ENCODE measurements around the gene IL17RB. TPM values are rescaled to one million over a fixed set of nuclear protein-coding genes. Genes with fewer than 3 reads are reported as not detected.
A peak's percentile ranks its signal among the peaks of the same experiment; 100 is the strongest.

Gene IL17RB
- total RNA-seq (2012; rRNA removed) = under 0.01 TPM in 1 of 2 replicates, not detected in the other
- polyA plus RNA-seq (2012; rRNA removed) = 0.09 TPM in 1 of 2 replicates, not detected in the other
- 0.03 TPM in 1 of 2 replicates, not detected in the other for polyA plus RNA-seq (2012; cell fraction: cytosol; rRNA removed)
- polyA plus RNA-seq (2012; cell fraction: nucleus; rRNA removed; ENCODE audit: low replicate concordance) = 0.12 and 0.25 TPM in 2 replicates
- percentile 8 among the genes with signal in this experiment for Bru-seq, nascent RNA
- percentile 15 among the genes with signal in this experiment for BruChase-seq, experiment 1, labeled RNA remaining after a 6-hour chase
- percentile 8 among the genes with signal in this experiment for BruChase-seq, experiment 2, labeled RNA remaining after a 2-hour chase
- long read RNA-seq = 0 reads

- ChIA-PET CTCF (no interaction called here), POLR2A (ENCODE audit: unreplicated experiment) (no interaction called here)
- no peak within 1 kb of the TSS for H3K27ac ChIP-seq (ENCODE audit: insufficient read depth, low read length)
- ATAC-seq (ENCODE audit: low read depth) (peak; percentile 62), DNase-seq (no peak)
- no peak within 1 kb of the TSS for H3K14ac ChIP-seq (replicated peaks; ENCODE audit: low read depth, low read length)
- H2AFZ ChIP-seq (replicated peaks; ENCODE audit: low read length, poor library complexity) = peak within 1 kb of the TSS; percentile 90
- peaks cover 58% of the 10 kb centered on the region for H3K27me3 ChIP-seq (ENCODE audit: control insufficient read depth, insufficient read depth, low read length)
- no peak within 1 kb of the TSS for H2BK15ac ChIP-seq (ENCODE audit: low read depth, low read length)
- no peak within 1 kb of the TSS; the same call in 1 of the 2 replicates for H3K9ac ChIP-seq (ENCODE audit: low read depth, low read length)
- peaks cover 3% of the 10 kb centered on the region; the same call in 1 of the 2 replicates for H3K9me3 ChIP-seq (ENCODE audit: control insufficient read depth, insufficient read depth, low read length)
- no peaks in the 10 kb centered on the region for H4K20me1 ChIP-seq (ENCODE audit: insufficient read depth, low read length)
- intact Hi-C loops (cut with micrococcal nuclease) = no loop called here
- H4K91ac ChIP-seq (ENCODE audit: insufficient read depth, low read depth, low read length) = no peak within 1 kb of the TSS
- no peak within 1 kb of the TSS for H2AK5ac ChIP-seq (ENCODE audit: low read depth, low read length)
- H2BK20ac ChIP-seq (ENCODE audit: low read depth, low read length) = no peak within 1 kb of the TSS
- no peak within 1 kb of the TSS for H3K23ac ChIP-seq (ENCODE audit: low read depth, low read length)
- H3K36me3 ChIP-seq (ENCODE audit: control insufficient read depth, insufficient read depth, low read length) = no peaks in the 10 kb centered on the region
- no peak within 1 kb of the TSS for H4K8ac ChIP-seq (ENCODE audit: low read depth in 2 of 2, low read length in 2 of 2)
- H3K56ac ChIP-seq (ENCODE audit: extremely low read depth, insufficient read depth, low read length) = no peak within 1 kb of the TSS
- no peaks in the 10 kb centered on the region for H3K79me1 ChIP-seq (ENCODE audit: low read depth in 1 of 2, low read length in 2 of 2)
- 5% methylated on average over 52 of the region's 91 CpGs; no CpG with 5 or more reads in 1 of the 2 experiments for WGBS, 2 experiments (ENCODE audit: extremely low coverage in 2 of 2, insufficient read length in 1 of 2)
- peak within 1 kb of the TSS; percentile 50 for H2AK9ac ChIP-seq (replicated peaks; ENCODE audit: low read depth, low read length, poor library complexity)
- no peak within 1 kb of the TSS for H2BK120ac ChIP-seq (ENCODE audit: low read depth, low read length)
- no peaks in the 10 kb centered on the region for H3K9me1 ChIP-seq (ENCODE audit: insufficient read depth, low read length)
- H2BK5ac ChIP-seq (ENCODE audit: low read depth, low read length, poor library complexity, severe bottlenecking) = no peak within 1 kb of the TSS
- no peak within 1 kb of the TSS for H3K18ac ChIP-seq (ENCODE audit: low read depth, low read length)
- peak within 1 kb of the TSS; percentile 42 for H3K4me3 ChIP-seq (ENCODE audit: insufficient read depth, low read depth, low read length)
- peak within 1 kb of the TSS; percentile 75 for H3K4me2 ChIP-seq (ENCODE audit: low read depth, low read length)
- TF ChIP-seq RFX5 (IDR thresholded peaks at IDR 0.05; ENCODE audit: low read depth, low read length) = no peak
- no peak for TF ChIP-seq CTCF (conservative IDR thresholded peaks at IDR 0.05; ENCODE audit: low read depth, low read length)
- no peak for TF ChIP-seq NFE2L2 (IDR thresholded peaks at IDR 0.05; ENCODE audit: low read depth, low read length)
- TF ChIP-seq USF2 (IDR thresholded peaks at IDR 0.05; ENCODE audit: low read depth, low read length) = no peak
- no peak for TF ChIP-seq MAFK (IDR thresholded peaks at IDR 0.05; ENCODE audit: low read depth, low read length)
- TF ChIP-seq RCOR1 (IDR thresholded peaks at IDR 0.05; ENCODE audit: insufficient replicate concordance, low read length) = no peak
- no peak for TF ChIP-seq ELK1 (IDR thresholded peaks at IDR 0.05; ENCODE audit: borderline replicate concordance, low read depth, low read length)
- TF ChIP-seq RAD21 (IDR thresholded peaks at IDR 0.05; ENCODE audit: low read length) = no peak
- no peak for TF ChIP-seq MXI1 (IDR thresholded peaks at IDR 0.05; ENCODE audit: borderline replicate concordance, low read depth, low read length)
- no peak for TF ChIP-seq MAZ (IDR thresholded peaks at IDR 0.05; ENCODE audit: borderline replicate concordance, low read depth, low read length)
- no peak for TF ChIP-seq POLR2A (IDR thresholded peaks at IDR 0.05; ENCODE audit: low read depth, low read length)
- no peak for TF ChIP-seq BHLHE40 (IDR thresholded peaks at IDR 0.05; ENCODE audit: low read depth, low read length)
- in situ Hi-C loops (cut with MboI; ENCODE audit: low sequenced_read_pairs) = no loop called here
- no peak within 1 kb of the TSS for H4K5ac ChIP-seq (ENCODE audit: low read depth, low read length)
- no peaks in the 10 kb centered on the region; the same call in 1 of the 2 replicates for H3K4me1 ChIP-seq (ENCODE audit: control insufficient read depth, insufficient read depth, low read length)
- dilution Hi-C loops (cut with HindIII; ENCODE audit: low sequenced_read_pairs, unreplicated experiment) = no loop called here
- H3K4ac ChIP-seq (ENCODE audit: low read depth, low read length) = no peak within 1 kb of the TSS
- BruUV-seq (replicated peaks) = no TSS peak
Measured at GRCh38 chr3:53846134-53846850, at the start of gene IL17RB, which contains the start of gene CHDH. Gene IL17RB (plus strand): TSS chr3:53846568. CDS start chr3:53846589, 21 bp downstream. Gene CHDH (minus strand): TSS chr3:53846419. CDS start chr3:53824008, 22,411 bp downstream.

Data from IMR-90 (cell line).